ENCODE measurements around the gene CPM.

Gene CPM

GRCh38 chr12:68891141-68891540 lies 41.8 kb downstream of the CPM start:
- no peak for TF ChIP-seq CTCF (IDR thresholded peaks at IDR 0.05; ENCODE audit: insufficient read depth, low read length, missing control alignments)
- ChIA-PET POLR2A (no interaction called here), CTCF (interaction anchor here (1.2 to 1.3 kb wide), 2 partner anchors 17 to 179 kb away, joined by 3 read pairs; no protein-coding TSS in a partner anchor)
- no peak overlapping the region for H3K4me3 ChIP-seq (ENCODE audit: low read depth, low read length)
- no peak for DNase-seq (ENCODE audit: low read depth, low spot score)

- POLR2A ChIA-PET = no interaction called here
- CTCF ChIA-PET = interaction anchor here (1.2 to 1.3 kb wide), 2 partner anchors 17 to 179 kb away, joined by 3 read pairs; no protein-coding TSS in a partner anchor
- no peak overlapping the region for H3K4me3 ChIP-seq (ENCODE audit: low read depth, low read length)
- no peak for DNase-seq (ENCODE audit: low read depth, low spot score)
- no peak for TF ChIP-seq CTCF (IDR thresholded peaks at IDR 0.05; ENCODE audit: insufficient read depth, low read length, missing control alignments)
Observed at GRCh38 chr12:68890701-68891113, 42.3 kb downstream of the CPM start.

- DNase-seq (ENCODE audit: low read depth, low spot score) = no peak
Observed at GRCh38 chr12:68888243-68888642, 44.7 kb downstream of the CPM start.

GRCh38 chr12:68887641-68888040 lies 45.3 kb downstream of the CPM start:
- TF ChIP-seq CTCF (IDR thresholded peaks at IDR 0.05; ENCODE audit: insufficient read depth, low read length, missing control alignments) = no peak
- DNase-seq (ENCODE audit: low read depth, low spot score) = no peak
- ChIA-PET POLR2A (no interaction called here), CTCF (interaction anchor here (0.7 to 1.2 kb wide), 2 partner anchors 10 to 267 kb away, joined by 3 read pairs; no protein-coding TSS in a partner anchor)
- no peak overlapping the region for H3K4me3 ChIP-seq (ENCODE audit: low read depth, low read length)

More at GRCh38 chr12:68888243-68888642, 44.7 kb downstream of the CPM start:
- ChIA-PET CTCF (interaction anchor here (0.7 to 1.1 kb wide), 2 partner anchors 266 to 268 kb away, joined by 3 to 4 read pairs; no protein-coding TSS in a partner anchor), POLR2A (no interaction called here)
- no peak for TF ChIP-seq CTCF (IDR thresholded peaks at IDR 0.05; ENCODE audit: insufficient read depth, low read length, missing control alignments)
- no peak overlapping the region for H3K4me3 ChIP-seq (ENCODE audit: low read depth, low read length)

- ChIA-PET POLR2A (no interaction called here), CTCF (interaction anchor here (1.2 kb wide), 1 partner anchor 9 kb away, joined by 3 read pairs; no protein-coding TSS in a partner anchor)
- no peak for TF ChIP-seq CTCF (IDR thresholded peaks at IDR 0.05; ENCODE audit: insufficient read depth, low read length, missing control alignments)
- H3K4me3 ChIP-seq (ENCODE audit: low read depth, low read length) = no peak overlapping the region
- no peak for DNase-seq (ENCODE audit: low read depth, low spot score)
Observed at GRCh38 chr12:68886636-68887572, 46.1 kb downstream of the CPM start.

- POLR2A ChIA-PET = no interaction called here
Observed at GRCh38 chr12:68885381-68885780, 47.6 kb downstream of the CPM start.

More at GRCh38 chr12:68885381-68885780, 47.6 kb downstream of the CPM start:
- no peak for TF ChIP-seq CTCF (IDR thresholded peaks at IDR 0.05; ENCODE audit: insufficient read depth, low read length, missing control alignments)
- no peak for DNase-seq (ENCODE audit: low read depth, low spot score)
- CTCF ChIA-PET = interaction anchor here (0.9 to 1.8 kb wide), 4 partner anchors 11 to 185 kb away, joined by 3 to 6 read pairs (median 4); no protein-coding TSS in a partner anchor
- no peak overlapping the region for H3K4me3 ChIP-seq (ENCODE audit: low read depth, low read length)
